NOMO-1 treated with DMSO at 0.1 percent for 48 hours (cell line): ENCODE data around the gene MADD.

Source experiments
- DNase-seq: peaks from one replicate; lab custom pipeline; 2025; ENCODE audit not compliant: unreplicated experiment; lab: John Stamatoyannopoulos, UW

MADD gene

GRCh38 chr11:47269829-47270305, at the start of gene MADD:
Gene MADD, plus strand, starts transcription at chr11:47270133.
- peak; percentile 86 for DNase-seq

GRCh38 chr11:47220401-47220821, 49.5 kb upstream of the MADD start:
- no peak for DNase-seq

GRCh38 chr11:47222696-47223095, 47.2 kb upstream of the MADD start:
- no peak for DNase-seq

- no peak for DNase-seq
Measured at GRCh38 chr11:47225552-47226400, 44.2 kb upstream of the MADD start.

GRCh38 chr11:47229161-47229560, 40.8 kb upstream of the MADD start:
- DNase-seq, result no peak

GRCh38 chr11:47233051-47233450, 36.9 kb upstream of the MADD start:
- no peak for DNase-seq

- peak; percentile 10 for DNase-seq
Measured at GRCh38 chr11:47233989-47234668, 35.8 kb upstream of the MADD start.

- DNase-seq, result no peak
Measured at GRCh38 chr11:47234669-47235100, 35.2 kb upstream of the MADD start.

GRCh38 chr11:47235163-47235562, 34.8 kb upstream of the MADD start:
- DNase-seq, result no peak

- DNase-seq, result no peak
Measured at GRCh38 chr11:47236482-47236881, 33.5 kb upstream of the MADD start.

GRCh38 chr11:47239852-47240251, 30.1 kb upstream of the MADD start:
- no peak for DNase-seq

GRCh38 chr11:47241841-47242301, 28.1 kb upstream of the MADD start:
- no peak for DNase-seq

- DNase-seq, result no peak
Measured at GRCh38 chr11:47242596-47243192, 27.2 kb upstream of the MADD start.

- no peak for DNase-seq
Measured at GRCh38 chr11:47243454-47243853, 26.5 kb upstream of the MADD start.

GRCh38 chr11:47244448-47245350, 25.2 kb upstream of the MADD start:
- peak; percentile 21 for DNase-seq

- DNase-seq, result no peak
Measured at GRCh38 chr11:47245611-47246357, 24.1 kb upstream of the MADD start.

GRCh38 chr11:47247502-47247901, 22.4 kb upstream of the MADD start:
- DNase-seq, result no peak

GRCh38 chr11:47248304-47248663, 21.6 kb upstream of the MADD start:
- DNase-seq, result peak; percentile 41

GRCh38 chr11:47248664-47249377, 21.1 kb upstream of the MADD start, which contains the start of gene ACP2:
Gene ACP2, minus strand, starts transcription at chr11:47248814. Its CDS starts 25 bp downstream, at chr11:47248789.
- peak; percentile 68 for DNase-seq
